Osteoblast (primary cell): Measurements from ENCODE around the gene RCC2. TPM values are rescaled to one million over a fixed set of nuclear protein-coding genes. Genes with fewer than 3 reads are reported as not detected.

Experiments
- DNase-seq: peaks from one replicate; pipeline ENCODE4 v3.0.0; 2011; ENCODE audit warnings: low spot score, mixed read lengths; ENCODE audit not compliant: insufficient read length; ENCODE audit errors: missing footprints
- H2AFZ ChIP-seq: 2 replicates; pipeline ENCODE4 v1.6.0; 2011; ENCODE audit warnings: mild to moderate bottlenecking, low read length
- H3K27ac ChIP-seq: 2 replicates; pipeline ENCODE4 v1.5.1; 2011; ENCODE audit warnings: mild to moderate bottlenecking, low read depth, low read length, moderate library complexity
- H3K27me3 ChIP-seq: 2 replicates; pipeline ENCODE4 v1.6.0; 2012; ENCODE audit warnings: mild to moderate bottlenecking, control low read depth, inconsistent platforms, low read length, moderate library complexity; ENCODE audit not compliant: insufficient read depth
- H3K36me3 ChIP-seq: 2 replicates; pipeline ENCODE4 v1.5.1; 2011; ENCODE audit warnings: mild to moderate bottlenecking, low read length, control low read depth, moderate library complexity; ENCODE audit not compliant: insufficient read depth
- H3K4me1 ChIP-seq: 2 replicates; pipeline ENCODE4 v1.5.1; 2011; ENCODE audit warnings: mild to moderate bottlenecking, low read length, control low read depth, moderate library complexity; ENCODE audit not compliant: insufficient read depth
- H3K4me2 ChIP-seq: 2 replicates; pipeline ENCODE4 v1.6.0; 2011; ENCODE audit warnings: mild to moderate bottlenecking, low read length; ENCODE audit not compliant: insufficient read depth
- H3K4me3 ChIP-seq: fragments of 200-600 bp; sonication (generic); 3 replicates; pipeline ENCODE4 v1.5.1; 2012; ENCODE audit warnings: mild to moderate bottlenecking, low read length, inconsistent platforms; ENCODE audit not compliant: insufficient read depth
- H3K79me2 ChIP-seq: 2 replicates; pipeline ENCODE4 v1.6.0; 2012; ENCODE audit warnings: mild to moderate bottlenecking, low read length, control low read depth, inconsistent platforms; ENCODE audit not compliant: insufficient read depth
- H3K9me3 ChIP-seq: 2 replicates; pipeline ENCODE4 v1.5.1; 2011; ENCODE audit warnings: low read depth, low read length, control low read depth
- H4K20me1 ChIP-seq: 2 replicates; pipeline ENCODE4 v1.6.0; 2012; ENCODE audit warnings: mild to moderate bottlenecking, low read length, control low read depth; ENCODE audit not compliant: insufficient read depth
- CTCF ChIP-seq: IDR thresholded peaks from 2 replicates; pipeline ENCODE4 v1.5.1; 2011; ENCODE audit warnings: mild to moderate bottlenecking, low read depth, low read length, moderate library complexity; ENCODE audit errors: extremely low read depth
- total RNA-seq: library from RNA; depleted of rRNA; stranded (reverse); fragments of >200 nt; gene quantifications from 2 replicates; pipeline ENCODE4 v1.2.3, GENCODE V29; 2012

RCC2 gene
- total RNA-seq, 1 donor: 71.3 TPM

- H3K27ac ChIP-seq: no peak overlapping the region
- no peak overlapping the region for H3K4me2 ChIP-seq
- no peaks in the 10 kb centered on the region for H3K4me1 ChIP-seq
- TF ChIP-seq CTCF: no peak
- no peak overlapping the region for H3K4me3 ChIP-seq
- H2AFZ ChIP-seq: no peak overlapping the region
- H3K79me2 ChIP-seq: no peaks in the 10 kb centered on the region
- peak; percentile 60 for DNase-seq
- no peaks in the 10 kb centered on the region for H4K20me1 ChIP-seq
- H3K27me3 ChIP-seq: peaks cover 13% of the 10 kb centered on the region
- no peaks in the 10 kb centered on the region for H3K36me3 ChIP-seq
- no peaks in the 10 kb centered on the region for H3K9me3 ChIP-seq
Measured at GRCh38 chr1:17372955-17373354, 66.5 kb downstream of the RCC2 start.

GRCh38 chr1:17371896-17372295 is 67.6 kb downstream of the RCC2 start, which contains the start of gene PADI6:
Gene PADI6 (plus strand): TSS chr1:17372196. CDS start chr1:17372246, 50 bp downstream.
- no peak within 1 kb of the TSS for H3K4me2 ChIP-seq
- H3K4me3 ChIP-seq: no peak within 1 kb of the TSS
- H3K36me3 ChIP-seq: no peaks in the 10 kb centered on the region
- DNase-seq: no peak
- no peak for TF ChIP-seq CTCF
- H3K27ac ChIP-seq: no peak within 1 kb of the TSS
- H2AFZ ChIP-seq: no peak within 1 kb of the TSS
- H3K79me2 ChIP-seq: no peaks in the 10 kb centered on the region
- no peaks in the 10 kb centered on the region for H3K4me1 ChIP-seq
- peaks cover 12% of the 10 kb centered on the region for H3K27me3 ChIP-seq
- H3K9me3 ChIP-seq: no peaks in the 10 kb centered on the region
- no peaks in the 10 kb centered on the region for H4K20me1 ChIP-seq

GRCh38 chr1:17370618-17371017 is 68.9 kb downstream of the RCC2 start:
- TF ChIP-seq CTCF: no peak
- Histone ChIP-seq H2AFZ (no peak overlapping the region), H3K4me2 (no peak overlapping the region), H3K27me3 (peaks cover 19% of the 10 kb centered on the region), H3K27ac (no peak overlapping the region), H3K36me3 (no peaks in the 10 kb centered on the region), H3K9me3 (no peaks in the 10 kb centered on the region), H4K20me1 (no peaks in the 10 kb centered on the region), H3K79me2 (no peaks in the 10 kb centered on the region), H3K4me3 (no peak overlapping the region), H3K4me1 (no peaks in the 10 kb centered on the region)
- no peak for DNase-seq

DNA sequence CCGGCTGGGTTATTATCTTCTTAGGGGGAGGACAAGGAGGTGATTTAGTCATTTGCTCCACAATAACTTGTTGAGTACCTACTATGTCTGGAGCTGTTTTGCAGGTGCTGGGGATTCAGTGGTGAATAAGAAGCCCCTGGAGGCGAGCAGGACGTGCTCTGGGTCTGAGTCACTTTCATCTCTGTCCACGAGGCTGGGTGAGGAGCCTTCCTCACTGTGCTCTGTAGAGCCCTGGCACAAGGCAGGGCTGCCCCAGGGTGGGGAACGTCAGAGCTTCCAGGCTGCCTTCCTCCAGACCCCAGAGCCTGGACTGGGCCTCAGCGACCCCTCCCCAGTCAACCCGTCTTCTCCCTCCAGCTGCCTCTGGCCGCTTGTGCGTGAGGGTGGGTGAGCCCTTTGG is 70.0 kb downstream of the RCC2 start:
- no peak for TF ChIP-seq CTCF
- no peak overlapping the region for H3K4me3 ChIP-seq
- H3K9me3 ChIP-seq: no peaks in the 10 kb centered on the region
- no peak overlapping the region for H3K4me2 ChIP-seq
- no peak overlapping the region for H2AFZ ChIP-seq
- peaks cover 20% of the 10 kb centered on the region for H3K27me3 ChIP-seq
- H4K20me1 ChIP-seq: no peaks in the 10 kb centered on the region
- no peaks in the 10 kb centered on the region for H3K4me1 ChIP-seq
- no peak overlapping the region for H3K27ac ChIP-seq
- no peaks in the 10 kb centered on the region for H3K36me3 ChIP-seq
- H3K79me2 ChIP-seq: no peaks in the 10 kb centered on the region
- DNase-seq: peak; percentile 92
